ENCODE data around the gene EXOC1.

The EXOC1 gene

GRCh38 chr4:55904576-55904975, 51.1 kb downstream of the EXOC1 start:
- TF ChIP-seq CTCF (IDR thresholded peaks at IDR 0.05; ENCODE audit: low read depth, low read length): no peak
- DNase-seq (ENCODE audit: extremely low read depth, low read depth): no peak

GRCh38 chr4:55906323-55906722, 52.9 kb downstream of the EXOC1 start:
- TF ChIP-seq CTCF (IDR thresholded peaks at IDR 0.05; ENCODE audit: low read depth, low read length): no peak
- DNase-seq (ENCODE audit: extremely low read depth, low read depth): no peak

- DNase-seq (ENCODE audit: extremely low read depth, low read depth): no peak
- TF ChIP-seq CTCF (IDR thresholded peaks at IDR 0.05; ENCODE audit: low read depth, low read length): no peak
These were observed 53.5 kb downstream of the EXOC1 start for GRCh38 chr4:55906989-55907388.

- DNase-seq (ENCODE audit: extremely low read depth, low read depth): no peak
- TF ChIP-seq CTCF (IDR thresholded peaks at IDR 0.05; ENCODE audit: low read depth, low read length): no peak
These were observed 54.0 kb downstream of the EXOC1 start for GRCh38 chr4:55907469-55907868.

GRCh38 chr4:55910140-55910539, 56.7 kb downstream of the EXOC1 start:
- TF ChIP-seq CTCF (IDR thresholded peaks at IDR 0.05; ENCODE audit: low read depth, low read length): no peak
- DNase-seq (ENCODE audit: extremely low read depth, low read depth): no peak

GRCh38 chr4:55912249-55912648, 58.8 kb downstream of the EXOC1 start:
- no peak for TF ChIP-seq CTCF (IDR thresholded peaks at IDR 0.05; ENCODE audit: low read depth, low read length)
- no peak for DNase-seq (ENCODE audit: extremely low read depth, low read depth)

GRCh38 chr4:55920571-55920970, 67.1 kb downstream of the EXOC1 start:
- no peak; the same call in 1 of the 2 replicates for TF ChIP-seq CTCF (IDR thresholded peaks at IDR 0.05; ENCODE audit: low read depth, low read length)
- DNase-seq (ENCODE audit: extremely low read depth, low read depth): no peak
